Measurements from ENCODE around the gene TADA2A. TPM values are rescaled to one million over a fixed set of nuclear protein-coding genes. Genes with fewer than 3 reads are reported as not detected.

Gene TADA2A
- total RNA-seq, 2 donors from 2014 or later, result 29.2 to 36.7 TPM

Other genes with a start within 250 kb of the TADA2A start
- not detected for gene C17orf78, start 30.9 kb upstream of the TADA2A start, total RNA-seq
- gene ACACA, start 50 bp upstream of the TADA2A start, total RNA-seq, result 10 to 100 TPM; 36.9 to 73.7 TPM
- gene DUSP14, start 83.0 kb downstream of the TADA2A start, total RNA-seq, result 10 to 100 TPM; 13.7 to 20.1 TPM
- gene SYNRG, start 202.5 kb downstream of the TADA2A start, total RNA-seq, result 10 to 100 TPM; 63.8 to 64.1 TPM
- 10 to 100 TPM; 24.4 to 37.8 TPM for gene DDX52, start 236.6 kb downstream of the TADA2A start, total RNA-seq